Transverse colon (tissue), 4 donors: ENCODE measurements around the gene APLP2.

ENCODE experiments used
- CTCF ChIP-seq, 5 experiments: fragments of 200-600 bp in 3 of 5; fragments of 450-650 bp in 2 of 5; sonication (generic) in 3 of 5; IDR thresholded peaks; 1 replicate in 2 of 5; 2 replicates in 3 of 5; pipeline ENCODE4 v1.5.1; 2016 to 2017; ENCODE audit warnings: antibody characterized with exemption in 5 of 5, inconsistent platforms in 3 of 5, mild to moderate bottlenecking in 2 of 5, moderate library complexity in 1 of 5
- EP300 ChIP-seq: sonication (generic); formaldehyde crosslinking; IDR thresholded peaks from one replicate; pipeline ENCODE4 v1.6.1; 2017; ENCODE audit warnings: antibody characterized with exemption, low read depth
- POLR2A ChIP-seq: fragments of 450-650 bp; IDR thresholded peaks from one replicate; pipeline ENCODE4 v1.6.1; 2016; ENCODE audit warnings: antibody characterized with exemption, mild to moderate bottlenecking, moderate library complexity
- POLR2AphosphoS5 ChIP-seq, 3 donors: sonication (generic); formaldehyde crosslinking; IDR thresholded peaks; one replicate each; pipeline ENCODE4 v1.6.1; 2016; ENCODE audit warnings: antibody characterized with exemption in 3 of 3

GRCh38 chr11:130151196-130151595 is 81.5 kb downstream of the APLP2 start:
- TF ChIP-seq CTCF (IDR thresholded peaks at IDR 0.05), result no peak
- TF ChIP-seq POLR2AphosphoS5 (IDR thresholded peaks at IDR 0.05), result no peak
- no peak for TF ChIP-seq POLR2A
- no peak for TF ChIP-seq EP300
